Esophagus muscularis mucosa (tissue), 4 donors: ENCODE results near the gene ST8SIA6. TPM values are rescaled to one million over a fixed set of nuclear protein-coding genes. Genes with fewer than 3 reads are reported as not detected.
"Not testable (repeated sequence)": the region's sequence is repeated elsewhere in the genome, so short reads cannot be mapped to it uniquely, and the experiment has no call there.

Experiments
- DNase-seq: peaks from one replicate; pipeline ENCODE4 v3.0.0-alpha.2; 2017; ENCODE audit errors: extremely low spot score
- H3K27ac ChIP-seq, 4 donors: fragments of 200-600 bp; sonication (generic); replicated peaks in 1 of 4; 1 replicate in 3 of 4; 2 replicates in 1 of 4; pipeline ENCODE4 v1.5.1; 2016 to 2019; ENCODE audit warnings: mild to moderate bottlenecking in 1 of 4
- H3K27me3 ChIP-seq, 4 donors: fragments of 200-600 bp; sonication (generic); one replicate each; pipeline versions ENCODE4 v1.5.1 to v1.6.0; 2016 to 2019
- H3K36me3 ChIP-seq, 4 donors: fragments of 200-600 bp; sonication (generic); one replicate each; pipeline ENCODE4 v1.5.1; 2016 to 2019
- H3K4me1 ChIP-seq, 4 donors: fragments of 200-600 bp; sonication (generic); one replicate each; pipeline ENCODE4 v1.5.1; 2016 to 2019
- H3K4me3 ChIP-seq, 4 donors: fragments of 200-600 bp; sonication (generic); 1 replicate in 2 of 4; 2 replicates in 2 of 4; pipeline ENCODE4 v1.5.1; 2016 to 2019; ENCODE audit warnings: mild to moderate bottlenecking in 4 of 4, moderate library complexity in 1 of 4
- H3K9me3 ChIP-seq, 4 donors: fragments of 200-600 bp; sonication (generic); 1 replicate in 3 of 4; 2 replicates in 1 of 4; pipeline ENCODE4 v1.5.1; 2016 to 2019
- CTCF ChIP-seq, 3 experiments: fragments of 200-600 bp in 2 of 3; fragments of 450-650 bp in 1 of 3; sonication (generic) in 2 of 3; IDR thresholded peaks; one replicate each; pipeline ENCODE4 v1.5.1; 2017 to 2019; ENCODE audit warnings: antibody characterized with exemption in 3 of 3, mild to moderate bottlenecking in 2 of 3, moderate library complexity in 1 of 3
- EP300 ChIP-seq: sonication (generic); formaldehyde crosslinking; IDR thresholded peaks from one replicate; pipeline ENCODE4 v1.6.1; 2017; ENCODE audit warnings: antibody characterized with exemption
- POLR2A ChIP-seq: fragments of 450-650 bp; IDR thresholded peaks from one replicate; pipeline ENCODE4 v1.6.1; 2017; ENCODE audit warnings: antibody characterized with exemption, moderate library complexity, mild to moderate bottlenecking, low read depth
- POLR2AphosphoS5 ChIP-seq, 2 donors: sonication (generic); formaldehyde crosslinking; IDR thresholded peaks; one replicate each; pipeline ENCODE4 v1.6.1; 2017; ENCODE audit warnings: antibody characterized with exemption in 2 of 2
- WGBS: methylation state at CpG from one replicate; pipeline ENCODE4 v1.1.5; 2018; 5-methylcytosine and 5-hydroxymethylcytosine counted together
- intact Hi-C: fragments of 100-400 bp; cut with DNase I; formaldehyde crosslinking; loops from one replicate; pipeline ENCODE4 v1.15.1; 2023
- total RNA-seq, 4 donors: library from RNA; depleted of rRNA; stranded (reverse); fragments of >200 nt; gene quantifications; one replicate each; pipeline versions ENCODE4 v1.1.0 to v1.2.1, GENCODE V29; 2016

The ST8SIA6 gene, protein sequence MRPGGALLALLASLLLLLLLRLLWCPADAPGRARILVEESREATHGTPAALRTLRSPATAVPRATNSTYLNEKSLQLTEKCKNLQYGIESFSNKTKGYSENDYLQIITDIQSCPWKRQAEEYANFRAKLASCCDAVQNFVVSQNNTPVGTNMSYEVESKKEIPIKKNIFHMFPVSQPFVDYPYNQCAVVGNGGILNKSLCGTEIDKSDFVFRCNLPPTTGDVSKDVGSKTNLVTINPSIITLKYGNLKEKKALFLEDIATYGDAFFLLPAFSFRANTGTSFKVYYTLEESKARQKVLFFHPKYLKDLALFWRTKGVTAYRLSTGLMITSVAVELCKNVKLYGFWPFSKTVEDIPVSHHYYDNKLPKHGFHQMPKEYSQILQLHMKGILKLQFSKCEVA
- total RNA-seq, result 1 to 10 TPM; 1.2 to 1.8 (median 1.3) TPM

DNA sequence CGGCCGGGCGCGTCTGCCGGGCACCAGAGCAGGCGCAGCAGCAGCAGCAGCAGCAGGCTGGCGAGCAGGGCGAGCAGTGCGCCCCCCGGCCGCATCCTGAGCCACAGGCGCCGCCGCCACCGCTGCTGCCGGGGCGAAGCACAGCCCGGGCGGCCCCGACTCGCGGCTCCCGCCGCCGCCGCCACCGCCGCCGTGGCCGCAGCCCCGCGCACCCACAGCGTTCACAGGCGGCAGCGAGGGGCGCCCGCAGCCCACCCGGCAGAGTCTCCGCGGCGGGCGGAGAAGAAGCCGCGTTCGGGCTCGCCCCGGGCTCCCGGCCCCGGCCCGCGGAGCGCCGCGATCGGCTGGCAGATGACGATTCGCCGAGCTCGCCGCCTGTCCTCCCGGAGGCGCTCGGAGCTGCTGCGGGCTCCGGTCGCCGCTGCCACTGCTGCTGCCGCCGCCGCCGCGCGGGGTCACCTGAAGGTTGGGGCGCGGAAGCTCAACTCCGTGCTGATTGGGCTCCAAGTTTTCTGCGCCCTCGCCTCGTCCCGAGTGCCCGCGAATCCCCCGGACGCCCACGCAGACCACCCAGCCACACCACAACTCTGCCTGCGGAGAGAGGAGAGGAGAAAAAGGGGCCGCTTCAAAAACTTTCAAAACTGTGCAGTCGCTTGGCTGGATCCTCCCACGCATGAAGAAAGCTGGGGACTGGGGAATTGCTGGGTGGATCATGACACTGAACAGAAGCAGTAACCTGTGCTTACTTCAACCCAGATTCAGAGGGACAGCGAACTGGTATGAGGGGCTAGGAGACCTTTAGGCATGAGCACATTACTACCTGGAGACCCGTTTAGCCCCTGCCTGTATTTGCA is at the start of gene ST8SIA6:
Gene ST8SIA6 (minus strand): TSS at position 435 of the 854 bp plus-strand sequence. CDS start 340 bp downstream, at position 95.
- H3K27me3 ChIP-seq, result peaks cover 0 to 50% (median 28%) of the 10 kb centered on the region in 4 donors
- H3K4me1 ChIP-seq, result peaks cover 6 to 21% (median 18%) of the 10 kb centered on the region in 4 donors
- TF ChIP-seq EP300, result no peak
- TF ChIP-seq POLR2A, result no peak
- H3K36me3 ChIP-seq, result peaks cover 0 to 9% (median 0%) of the 10 kb centered on the region in 4 donors
- H3K27ac ChIP-seq, result peak within 1 kb of the TSS in 1 of 4 donors; percentile 4
- 37% methylated on average over 6 of the region's 91 CpGs for WGBS
- DNase-seq, result no peak
- intact Hi-C loops, result no loop called here
- H3K9me3 ChIP-seq, result peaks cover 0 to 11% (median 9%) of the 10 kb centered on the region in 4 donors
- H3K4me3 ChIP-seq, result peak within 1 kb of the TSS; percentile 46 to 60 (median 50)

DNA sequence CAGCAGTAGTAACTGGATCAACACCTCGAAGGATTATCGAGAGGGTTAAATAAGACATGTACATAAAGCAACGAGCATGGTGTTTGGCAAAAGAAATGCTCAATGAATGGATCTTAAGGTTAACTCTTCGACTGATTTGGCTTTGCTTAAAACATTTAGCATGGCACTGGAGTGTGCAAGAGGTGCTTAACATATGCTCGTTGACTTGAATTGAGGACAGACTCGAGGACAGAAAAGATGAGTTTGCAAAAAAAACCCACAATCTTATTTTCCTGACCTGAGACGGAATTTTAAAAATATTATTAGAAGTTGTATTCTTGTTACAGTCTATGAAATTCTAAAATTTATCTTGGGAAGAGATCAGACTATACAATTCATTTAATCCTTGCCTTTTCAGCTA is 49.4 kb upstream of the ST8SIA6 start:
- Histone ChIP-seq H3K4me1 (no peaks in the 10 kb centered on the region), H3K27ac (no peak overlapping the region), H3K4me3 (no peak overlapping the region), H3K9me3 (no peaks in the 10 kb centered on the region), H3K27me3 (no peaks in the 10 kb centered on the region), H3K36me3 (no peaks in the 10 kb centered on the region)
- DNase-seq, result no peak
- intact Hi-C loops, result no loop called here
- no peak for TF ChIP-seq EP300
- no peak for TF ChIP-seq CTCF (IDR thresholded peaks at IDR 0.05)
- no peak for TF ChIP-seq POLR2AphosphoS5 (IDR thresholded peaks at IDR 0.05)
- no peak for TF ChIP-seq POLR2A
- WGBS, result 79% methylated on average over 7 of the region's 7 CpGs

GRCh38 chr10:17502814-17503213 is 48.4 kb upstream of the ST8SIA6 start:
- Histone ChIP-seq H3K4me3 (no peak overlapping the region), H3K27me3 (no peaks in the 10 kb centered on the region), H3K27ac (no peak overlapping the region), H3K4me1 (no peaks in the 10 kb centered on the region), H3K36me3 (no peaks in the 10 kb centered on the region), H3K9me3 (no peaks in the 10 kb centered on the region)
- no peak for TF ChIP-seq POLR2AphosphoS5 (IDR thresholded peaks at IDR 0.05)
- TF ChIP-seq EP300, result no peak
- no peak for TF ChIP-seq POLR2A
- no peak for TF ChIP-seq CTCF (IDR thresholded peaks at IDR 0.05)
- 87% methylated on average over 2 of the region's 2 CpGs for WGBS
- no peak for DNase-seq
- intact Hi-C loops, result no loop called here

- DNase-seq, H3K4me3 ChIP-seq, H3K27me3 ChIP-seq, H3K4me1 ChIP-seq, H3K36me3 ChIP-seq, H3K27ac ChIP-seq, intact Hi-C loops, H3K9me3 ChIP-seq: not testable (repeated sequence)
- 99% methylated on average over 5 of the region's 5 CpGs for WGBS
Observed at GRCh38 chr10:17499014-17499413, 44.6 kb upstream of the ST8SIA6 start.

GRCh38 chr10:17497446-17498030 is 43.1 kb upstream of the ST8SIA6 start:
- WGBS, result 29% methylated on average over 6 of the region's 6 CpGs
- Histone ChIP-seq H3K36me3 (no peaks in the 10 kb centered on the region), H3K9me3 (no peaks in the 10 kb centered on the region), H3K4me3 (no peak overlapping the region), H3K4me1 (no peaks in the 10 kb centered on the region), H3K27me3 (no peaks in the 10 kb centered on the region), H3K27ac (no peak overlapping the region)
- no peak for TF ChIP-seq CTCF (IDR thresholded peaks at IDR 0.05)
- TF ChIP-seq POLR2A, result no peak
- no peak for TF ChIP-seq EP300
- TF ChIP-seq POLR2AphosphoS5 (IDR thresholded peaks at IDR 0.05), result no peak
- intact Hi-C loops, result no loop called here
- DNase-seq, result no peak
